Lung microvascular endothelial cell (primary cell): ENCODE measurements around the gene ASXL1. TPM values are rescaled to one million over a fixed set of nuclear protein-coding genes. Genes with fewer than 3 reads are reported as not detected.
A peak's percentile ranks its signal among the peaks of the same experiment; 100 is the strongest.

Source experiments
- DNase-seq, 2 donors: peaks; one replicate each; pipeline versions ENCODE4 v3.0.0 to v3.0.0-alpha.2; 2010; ENCODE audit warnings: low read depth in 2 of 2
- total RNA-seq: library from RNA; depleted of rRNA; stranded (reverse); fragments of >200 nt; gene quantifications from 2 replicates; pipeline ENCODE4 v1.2.1, GENCODE V29; 2014

Gene ASXL1
- total RNA-seq, 1 donor from 2014 or later = 42.5 TPM

GRCh38 chr20:32438331-32438858, 80.3 kb downstream of the ASXL1 start:
- DNase-seq = no peak

DNA sequence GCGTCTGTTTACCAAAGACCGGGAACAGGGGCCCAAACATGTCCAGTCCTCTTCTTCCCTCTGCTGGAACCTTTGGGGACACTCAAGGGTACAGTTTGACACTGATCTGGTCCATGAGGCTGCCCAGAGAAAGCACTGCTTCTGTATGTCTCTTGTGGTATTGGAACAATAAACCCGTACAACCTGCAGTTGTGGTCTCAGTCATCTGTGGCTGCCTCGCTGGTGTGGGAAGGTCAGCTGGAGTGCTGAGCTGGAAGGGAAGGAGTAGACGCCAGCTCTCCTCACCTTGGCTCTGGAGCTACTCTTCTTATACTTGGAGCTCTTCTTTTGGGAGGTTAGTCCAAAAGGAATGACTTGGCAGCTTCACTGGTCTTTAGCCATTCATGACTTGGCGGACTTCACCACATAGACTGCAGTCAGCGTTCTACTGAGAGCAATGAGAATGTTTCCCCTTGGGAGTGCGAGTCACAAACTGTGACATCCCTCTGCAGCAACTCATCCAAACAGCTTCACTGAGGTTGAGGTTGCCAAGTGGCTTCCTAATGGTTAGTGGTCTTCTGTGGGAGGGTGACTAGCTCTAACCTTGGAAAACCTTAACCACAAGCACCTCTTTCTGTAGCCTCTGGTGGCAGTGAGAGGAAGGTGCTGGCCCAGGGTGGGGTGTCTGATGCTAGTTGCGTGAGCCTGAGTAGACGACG, 81.2 kb downstream of the ASXL1 start:
- DNase-seq = no peak

- no peak for DNase-seq
Measured at GRCh38 chr20:32440069-32440757, 82.1 kb downstream of the ASXL1 start.

DNA sequence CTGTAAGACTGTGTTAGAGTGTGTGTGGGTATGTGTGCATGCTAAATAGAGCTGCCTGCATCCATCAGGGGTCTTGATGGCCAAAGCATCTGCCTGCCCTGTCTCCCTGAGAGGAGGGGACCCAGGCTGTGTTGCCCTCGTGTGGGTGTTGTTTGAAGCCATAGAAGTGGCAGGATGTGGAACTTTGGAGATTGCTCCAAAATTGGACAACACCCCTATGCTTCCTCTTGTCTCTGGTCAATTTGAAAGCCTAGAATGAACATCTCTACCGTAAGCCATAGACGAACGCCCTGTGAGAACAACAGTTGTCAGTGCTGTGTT, 82.6 kb downstream of the ASXL1 start:
- no peak for DNase-seq

DNA sequence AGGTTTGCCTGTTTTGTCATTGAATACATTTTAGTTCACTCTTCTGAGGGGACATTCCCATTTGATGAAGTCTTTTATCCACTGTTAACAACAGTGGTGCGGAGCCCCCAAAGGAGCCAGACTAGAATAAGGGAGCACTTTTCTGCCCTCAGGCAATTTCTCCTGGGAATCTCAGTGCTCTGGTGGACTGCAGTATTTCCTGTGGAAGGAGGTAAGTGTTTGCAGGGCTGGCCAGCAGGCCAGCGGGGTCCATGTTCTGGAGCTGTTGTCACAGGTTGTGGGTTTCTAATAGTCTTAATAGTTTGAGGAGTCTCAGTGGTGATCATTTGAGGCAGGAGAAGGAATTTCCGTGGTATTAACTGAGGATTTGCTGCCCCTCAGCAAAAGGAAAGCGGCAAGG, 83.5 kb downstream of the ASXL1 start:
- no peak for DNase-seq

DNA sequence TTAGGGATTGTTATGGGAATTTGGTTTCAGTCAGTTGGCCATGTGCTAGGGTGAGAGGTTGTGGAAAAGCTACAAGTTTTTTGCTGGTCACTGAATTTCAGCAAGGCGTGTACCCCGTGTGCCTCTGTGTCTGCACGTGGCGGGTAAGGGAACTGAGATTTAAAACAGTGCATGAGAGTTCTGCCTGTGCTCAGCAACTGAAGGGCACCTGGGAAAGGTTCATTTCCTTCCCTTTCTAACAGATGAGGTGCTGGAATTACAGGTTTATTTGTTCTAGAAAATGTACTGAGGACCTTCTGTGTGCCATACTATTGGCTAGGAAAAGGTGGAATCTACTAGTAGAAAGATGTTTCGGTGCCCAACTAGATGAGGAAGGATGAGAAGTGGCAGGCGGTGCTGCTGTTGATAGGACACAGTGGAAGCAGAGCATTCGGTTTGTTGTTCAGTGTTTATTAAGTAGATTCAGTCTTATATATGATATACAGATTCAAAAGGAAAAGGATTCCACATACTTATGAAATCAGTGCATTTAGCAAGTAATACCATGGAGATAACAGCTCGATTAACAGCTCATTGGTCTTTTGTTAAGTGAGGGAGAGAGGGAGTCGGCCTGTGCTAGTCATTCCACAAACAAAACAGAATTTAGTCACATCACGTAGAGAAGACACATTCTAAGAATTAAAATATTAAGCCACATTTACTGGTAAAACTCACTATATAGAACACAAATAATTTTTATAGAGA, 84.7 kb downstream of the ASXL1 start:
- DNase-seq = no peak

GRCh38 chr20:32443386-32443974, 85.3 kb downstream of the ASXL1 start:
- DNase-seq = no peak

DNA sequence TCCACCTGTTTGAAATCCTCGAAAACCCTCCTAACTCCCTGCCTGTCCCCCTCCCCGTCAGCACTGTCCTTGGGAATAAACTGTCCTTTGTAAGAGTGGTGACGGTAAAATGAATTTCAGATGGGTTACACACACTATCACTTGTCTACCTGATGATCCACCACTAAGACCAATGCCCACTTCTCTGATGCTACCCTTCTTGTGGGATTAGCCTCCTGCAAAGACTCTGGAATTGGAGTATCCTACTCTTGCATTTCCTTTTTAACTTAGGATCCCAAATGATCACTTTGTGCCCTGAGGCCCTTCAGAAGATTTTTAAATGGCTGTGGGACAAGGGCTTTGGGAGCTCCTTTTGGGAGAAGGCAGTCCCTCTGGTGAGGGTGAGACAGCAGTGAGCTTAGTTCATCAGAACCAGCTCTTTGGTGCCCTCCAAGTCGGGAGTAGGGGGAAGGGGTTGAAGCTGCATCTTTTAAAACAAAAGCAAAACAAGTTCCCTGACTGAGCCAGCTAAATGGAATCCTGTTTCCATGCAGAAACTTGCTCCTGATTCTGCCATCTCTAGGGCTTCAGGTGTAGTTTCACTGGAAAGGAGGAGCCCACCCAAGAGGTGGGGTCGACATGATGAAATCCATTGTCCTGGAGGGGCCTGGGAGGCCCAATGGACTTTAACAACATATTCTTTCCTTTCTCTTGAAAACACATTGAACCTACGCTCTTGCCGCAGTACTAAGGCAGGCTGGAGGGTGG, 86.5 kb downstream of the ASXL1 start:
- DNase-seq = no peak

DNA sequence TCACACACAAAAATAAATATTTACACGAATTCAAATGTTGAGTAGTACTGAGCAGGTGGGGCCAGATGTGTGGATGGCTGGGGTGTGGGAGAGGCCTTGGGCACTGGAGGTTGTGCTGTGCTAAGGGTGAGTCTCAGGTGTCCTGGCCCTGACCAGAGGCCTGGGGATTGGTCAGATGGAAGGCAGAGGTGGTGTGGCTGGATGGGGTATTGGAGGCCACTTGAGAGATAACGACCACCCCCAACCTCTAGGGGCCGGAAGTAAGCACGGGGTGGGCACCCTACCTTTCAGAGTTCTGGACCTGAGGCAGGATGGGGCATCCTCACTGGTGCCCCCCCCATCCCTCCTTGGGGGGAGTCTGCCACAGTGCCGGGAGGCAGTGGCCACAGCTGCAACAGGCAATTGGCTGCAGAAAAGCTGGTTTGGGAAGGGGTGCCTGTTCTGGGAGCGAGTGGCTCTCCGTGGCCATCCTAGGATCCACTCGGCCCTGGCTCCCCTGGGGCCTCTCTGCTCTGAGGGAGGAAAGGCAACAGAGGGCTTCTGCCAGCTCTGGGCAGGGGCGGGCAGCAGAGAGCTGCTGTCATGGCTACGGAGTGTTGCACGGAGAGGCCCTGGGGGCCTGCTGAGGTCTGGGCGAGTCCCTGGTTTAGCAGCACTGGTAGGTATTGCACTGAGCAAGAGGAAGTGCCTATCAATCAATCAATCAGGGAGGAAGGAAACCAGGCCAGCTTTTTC, 87.6 kb downstream of the ASXL1 start:
- DNase-seq = peak; percentile 41 to 57

- no peak for DNase-seq
Measured at GRCh38 chr20:32446301-32447100, 88.4 kb downstream of the ASXL1 start.

DNA sequence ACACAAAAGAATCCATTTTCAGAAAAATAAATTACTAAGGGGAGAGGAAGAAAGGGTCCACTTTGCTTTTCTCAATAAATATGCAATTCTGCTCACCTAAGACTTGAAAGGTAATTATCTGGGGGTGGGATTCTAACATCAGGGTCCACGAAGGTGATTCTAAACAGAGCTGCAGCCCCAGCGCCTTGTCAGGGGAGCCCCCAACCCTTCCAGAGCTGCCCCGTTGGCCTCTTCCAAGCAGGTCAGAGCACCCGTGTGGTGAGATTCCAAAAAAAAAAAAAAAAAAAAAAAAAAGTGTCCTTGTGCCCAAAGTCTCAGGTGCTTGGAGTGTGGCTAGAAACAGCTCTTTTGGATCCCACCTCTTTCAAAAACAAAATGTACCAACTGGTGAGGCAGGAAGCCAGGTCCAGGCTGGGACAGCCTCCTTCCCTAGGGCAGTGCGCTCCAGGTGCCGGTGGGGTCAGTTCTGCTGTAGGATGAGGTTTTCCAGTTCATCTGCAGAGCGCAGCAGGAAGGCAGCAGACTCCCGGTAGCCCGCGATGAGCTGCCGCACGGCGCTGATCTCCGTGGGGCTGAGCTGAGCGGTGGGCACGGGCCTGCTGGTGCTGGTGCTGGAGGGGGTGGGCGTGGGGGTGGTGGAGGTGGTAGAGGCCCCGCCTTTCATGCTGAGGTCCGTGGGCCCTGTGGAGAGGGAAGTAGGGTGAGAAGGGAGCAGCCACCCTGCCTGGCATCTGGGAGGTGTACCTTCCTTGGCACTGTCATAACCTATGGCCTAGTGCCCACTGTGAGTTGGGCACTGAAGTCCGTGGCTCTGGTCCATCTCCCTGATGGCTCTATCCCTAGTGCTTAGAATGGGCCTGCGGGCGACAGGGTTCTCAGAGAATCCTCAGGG, 89.3 kb downstream of the ASXL1 start:
- DNase-seq = no peak

GRCh38 chr20:32448306-32449056, 90.3 kb downstream of the ASXL1 start:
- DNase-seq = no peak

DNA sequence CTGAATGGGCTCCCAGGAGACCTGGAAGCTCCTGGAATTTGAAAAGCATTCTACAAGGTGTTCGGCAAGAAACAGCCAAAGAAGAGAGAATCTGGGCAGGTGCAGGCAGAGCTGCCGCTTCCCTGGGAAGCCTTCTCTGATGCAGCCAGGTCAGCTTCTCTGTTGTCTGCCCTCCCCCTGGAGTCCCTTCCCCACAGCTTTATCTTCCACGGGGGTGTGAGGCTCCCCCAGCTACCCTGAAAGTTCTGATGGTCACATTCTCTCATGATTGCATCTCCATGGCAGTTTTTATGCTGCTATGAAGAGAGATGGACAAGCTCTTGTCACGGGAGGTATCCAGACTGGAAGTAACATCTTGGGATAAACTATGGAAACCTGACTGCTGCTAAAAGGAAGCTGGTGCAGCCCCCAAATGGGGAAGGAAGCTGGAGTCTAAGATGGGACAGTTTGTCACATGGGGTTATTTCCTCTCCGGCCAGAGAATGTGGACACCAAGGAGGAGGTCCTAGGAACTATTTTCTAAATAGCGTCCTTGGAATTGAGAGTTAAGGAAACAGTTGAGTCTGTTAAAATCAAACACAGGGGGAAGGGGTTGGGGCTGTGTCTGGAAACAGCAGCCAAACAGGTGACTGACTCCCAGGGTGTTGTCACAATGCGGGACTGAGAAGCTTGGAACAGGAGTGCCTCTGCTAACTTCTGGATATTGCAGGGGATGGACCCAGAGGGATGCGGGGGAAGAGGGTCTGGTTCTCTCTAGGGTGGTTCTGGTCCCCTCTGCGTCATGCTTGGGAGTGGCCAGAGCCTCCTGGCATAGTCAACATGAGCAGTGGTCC, 91.1 kb downstream of the ASXL1 start:
- DNase-seq = no peak

DNA sequence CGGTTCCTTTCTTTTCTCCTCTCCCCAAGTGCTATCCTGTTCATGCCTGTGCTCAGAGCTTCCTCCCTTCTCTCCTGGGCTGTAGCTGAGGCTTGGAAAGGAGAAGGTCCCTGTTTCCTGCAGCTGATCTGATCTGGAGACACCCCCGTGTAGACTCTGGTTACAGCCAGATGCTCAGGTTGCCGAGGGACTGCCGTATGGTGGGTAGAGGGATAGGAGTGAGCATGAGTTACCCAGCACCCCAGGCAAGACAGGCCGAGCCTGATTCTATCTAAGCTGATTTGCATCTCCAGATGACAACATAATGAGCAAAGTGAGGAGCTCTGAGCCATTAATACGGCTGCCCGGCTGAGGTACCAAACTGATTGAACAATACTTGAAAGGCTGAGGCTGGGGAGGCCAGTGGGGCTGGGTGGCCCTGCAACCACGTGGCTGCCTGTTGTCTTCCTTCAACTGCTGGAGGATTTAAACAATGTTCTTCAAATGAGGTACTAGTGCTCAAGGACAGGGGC, 91.8 kb downstream of the ASXL1 start:
- no peak for DNase-seq

- DNase-seq = no peak
Measured at GRCh38 chr20:32450484-32451061, 92.4 kb downstream of the ASXL1 start.

DNA sequence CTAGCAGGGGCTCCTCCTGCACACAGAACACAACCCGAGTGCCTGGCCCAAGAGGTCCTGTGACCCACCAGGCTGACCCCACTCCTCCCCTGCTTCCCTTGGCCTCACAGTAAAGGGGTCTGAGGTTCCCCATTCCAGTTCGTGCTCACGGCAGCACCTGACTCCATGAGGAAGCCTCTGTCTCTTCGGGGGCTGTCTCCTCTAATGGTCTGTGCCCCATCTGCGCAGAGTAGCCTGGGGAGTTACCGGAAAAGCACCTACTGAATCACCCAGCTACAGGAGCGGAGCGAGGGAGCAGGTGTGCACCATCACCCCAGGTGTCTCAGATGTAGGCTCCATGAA, 93.2 kb downstream of the ASXL1 start:
- DNase-seq = no peak
